Mesothelial cell of epicardium (in vitro differentiated cells): ENCODE measurements around the gene C6orf15. TPM values are rescaled to one million over a fixed set of nuclear protein-coding genes. Genes with fewer than 3 reads are reported as not detected.

Experiments
- DNase-seq, 2 experiments: peaks; one replicate each; pipeline ENCODE4 v3.0.0; 2021; ENCODE audit warnings: low spot score in 2 of 2; ENCODE audit not compliant: unreplicated experiment in 2 of 2
- H3K27ac Mint-ChIP-seq: 2 replicates; pipeline ENCODE4 v1.8.0; 2021; ENCODE audit warnings: mixed read lengths
- H3K27me3 Mint-ChIP-seq: 2 replicates; pipeline ENCODE4 v1.8.0; 2021; ENCODE audit warnings: low read depth, mixed read lengths
- H3K36me3 Mint-ChIP-seq: 2 replicates; pipeline ENCODE4 v1.8.0; 2021; ENCODE audit warnings: mixed read lengths
- H3K4me1 Mint-ChIP-seq: 2 replicates; pipeline ENCODE4 v1.8.0; 2021; ENCODE audit warnings: mixed read lengths
- H3K4me3 Mint-ChIP-seq: 2 replicates; pipeline ENCODE4 v1.8.0; 2021; ENCODE audit warnings: mild to moderate bottlenecking, moderate library complexity, mixed read lengths
- H3K9me3 Mint-ChIP-seq: 2 replicates; pipeline ENCODE4 v1.8.0; 2021; ENCODE audit warnings: mixed read lengths
- CTCF ChIP-seq: fragments of 200-600 bp; sonication (generic); IDR thresholded peaks from one replicate; pipeline ENCODE4 v1.5.0; 2021; ENCODE audit warnings: antibody characterized with exemption; ENCODE audit not compliant: unreplicated experiment
- total RNA-seq: library from RNA; stranded (reverse); gene quantifications from 3 replicates; pipeline ENCODE4 v1.2.1, GENCODE V29; 2021

Gene C6orf15
- total RNA-seq, 1 donor from 2014 or later, result not detected

GRCh38 chr6:31096656-31097055 lies 15.7 kb downstream of the C6orf15 start:
- no peak for TF ChIP-seq CTCF
- H3K9me3 Mint-ChIP-seq, result no peaks in the 10 kb centered on the region
- no peak overlapping the region for H3K4me3 Mint-ChIP-seq
- DNase-seq, result no peak
- H3K27me3 Mint-ChIP-seq, result no peaks in the 10 kb centered on the region
- H3K36me3 Mint-ChIP-seq, result no peaks in the 10 kb centered on the region
- H3K27ac Mint-ChIP-seq, result no peak overlapping the region
- peaks cover 8% of the 10 kb centered on the region for H3K4me1 Mint-ChIP-seq

GRCh38 chr6:31096215-31096614 lies 16.2 kb downstream of the C6orf15 start:
- no peaks in the 10 kb centered on the region for H3K27me3 Mint-ChIP-seq
- H3K27ac Mint-ChIP-seq, result no peak overlapping the region
- H3K4me3 Mint-ChIP-seq, result no peak overlapping the region
- DNase-seq, result no peak
- H3K4me1 Mint-ChIP-seq, result peaks cover 8% of the 10 kb centered on the region
- H3K9me3 Mint-ChIP-seq, result no peaks in the 10 kb centered on the region
- TF ChIP-seq CTCF, result no peak
- H3K36me3 Mint-ChIP-seq, result no peaks in the 10 kb centered on the region

GRCh38 chr6:31094389-31094881 lies 17.9 kb downstream of the C6orf15 start:
- Mint-ChIP-seq H3K27ac (no peak overlapping the region), H3K9me3 (no peaks in the 10 kb centered on the region), H3K36me3 (no peaks in the 10 kb centered on the region), H3K27me3 (no peaks in the 10 kb centered on the region), H3K4me3 (no peak overlapping the region), H3K4me1 (peaks cover 8% of the 10 kb centered on the region)
- DNase-seq, result no peak
- no peak for TF ChIP-seq CTCF

- Mint-ChIP-seq H3K27me3 (no peaks in the 10 kb centered on the region), H3K27ac (no peak overlapping the region), H3K36me3 (no peaks in the 10 kb centered on the region), H3K4me1 (peaks cover 8% of the 10 kb centered on the region), H3K4me3 (no peak overlapping the region), H3K9me3 (no peaks in the 10 kb centered on the region)
- TF ChIP-seq CTCF, result no peak
- no peak for DNase-seq
Observed at GRCh38 chr6:31092769-31093505, 19.4 kb downstream of the C6orf15 start.

GRCh38 chr6:31092238-31092637 lies 20.1 kb downstream of the C6orf15 start:
- H3K4me1 Mint-ChIP-seq, result peaks cover 9% of the 10 kb centered on the region
- no peaks in the 10 kb centered on the region for H3K27me3 Mint-ChIP-seq
- no peak overlapping the region for H3K4me3 Mint-ChIP-seq
- no peaks in the 10 kb centered on the region for H3K36me3 Mint-ChIP-seq
- TF ChIP-seq CTCF, result no peak
- no peak for DNase-seq
- H3K9me3 Mint-ChIP-seq, result no peaks in the 10 kb centered on the region
- no peak overlapping the region for H3K27ac Mint-ChIP-seq
